Activated CD4-positive, alpha-beta memory T cell treated with anti-CD3 and anti-CD28 coated beads for 36 hours (primary cell): Measurements from ENCODE around the gene TMCC3. TPM values are rescaled to one million over a fixed set of nuclear protein-coding genes. Genes with fewer than 3 reads are reported as not detected.

Source experiments
- CTCF ChIA-PET: fragments of 350-600 bp; sonication (Branson Sonifier 250); formaldehyde crosslinking; loops from one replicate; lab custom pipeline; 2021; ENCODE audit warnings: antibody characterized with exemption, inconsistent platforms; lab: Charles Lee
- POLR2A ChIA-PET: fragments of 350-600 bp; sonication (Branson Sonifier 250); formaldehyde crosslinking; loops from one replicate; lab custom pipeline; 2021; ENCODE audit warnings: antibody characterized with exemption; lab: Charles Lee
- DNase-seq: peaks from one replicate; pipeline ENCODE4 v3.0.0-alpha.2; 2020
- H3K27ac Mint-ChIP-seq: one replicate; pipeline ENCODE4 v1.8.0; 2021; ENCODE audit warnings: mixed read lengths
- H3K27me3 Mint-ChIP-seq: one replicate; pipeline ENCODE4 v1.8.0; 2021; ENCODE audit warnings: mixed read lengths
- H3K36me3 Mint-ChIP-seq: one replicate; pipeline ENCODE4 v1.8.0; 2021; ENCODE audit warnings: mixed read lengths
- H3K4me1 Mint-ChIP-seq: one replicate; pipeline ENCODE4 v1.8.0; 2021; ENCODE audit warnings: low read depth, mixed read lengths
- H3K4me3 Mint-ChIP-seq: one replicate; pipeline ENCODE4 v1.8.0; 2021; ENCODE audit warnings: mild to moderate bottlenecking, mixed read lengths
- H3K9me3 Mint-ChIP-seq: one replicate; pipeline ENCODE4 v1.8.0; 2021; ENCODE audit warnings: mixed read lengths
- intact Hi-C: fragments of 100-400 bp; cut with micrococcal nuclease; formaldehyde crosslinking; loops from one replicate; pipeline ENCODE4 v1.15.1; 2023
- total RNA-seq, 2 experiments: library from RNA; stranded (reverse); gene quantifications; one replicate each; pipeline ENCODE4 v1.2.3, GENCODE V29; 2021

Gene TMCC3
- total RNA-seq, 2 experiments from 2014 or later: 0.36 to 0.43 TPM

DNA sequence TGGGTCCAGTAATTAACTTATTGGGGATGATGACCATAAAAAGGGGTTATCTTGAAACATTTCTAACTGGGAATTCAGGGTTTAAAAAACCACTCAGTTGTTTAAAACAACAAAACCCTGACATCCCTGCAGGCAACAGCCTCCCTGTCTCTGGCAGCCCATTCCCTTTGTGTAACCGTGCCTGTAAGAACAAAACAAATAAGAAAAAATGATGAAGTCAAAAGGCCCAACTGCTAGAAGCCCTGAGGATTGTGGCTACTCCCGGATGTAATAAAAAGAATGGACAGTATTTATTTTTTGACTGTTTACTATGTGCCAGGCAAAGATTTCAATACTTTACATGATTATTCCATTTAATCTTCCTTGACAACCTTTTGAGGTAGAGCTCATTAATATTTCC, 75.3 kb downstream of the TMCC3 start:
- H3K27me3 Mint-ChIP-seq: peaks cover 4% of the 10 kb centered on the region
- no peak overlapping the region for H3K27ac Mint-ChIP-seq
- ChIA-PET POLR2A (no interaction called here), CTCF (no interaction called here)
- intact Hi-C loops: no loop called here
- DNase-seq: no peak
- H3K4me3 Mint-ChIP-seq: no peak overlapping the region
- H3K4me1 Mint-ChIP-seq: no peaks in the 10 kb centered on the region
- H3K9me3 Mint-ChIP-seq: no peaks in the 10 kb centered on the region
- no peaks in the 10 kb centered on the region for H3K36me3 Mint-ChIP-seq

DNA sequence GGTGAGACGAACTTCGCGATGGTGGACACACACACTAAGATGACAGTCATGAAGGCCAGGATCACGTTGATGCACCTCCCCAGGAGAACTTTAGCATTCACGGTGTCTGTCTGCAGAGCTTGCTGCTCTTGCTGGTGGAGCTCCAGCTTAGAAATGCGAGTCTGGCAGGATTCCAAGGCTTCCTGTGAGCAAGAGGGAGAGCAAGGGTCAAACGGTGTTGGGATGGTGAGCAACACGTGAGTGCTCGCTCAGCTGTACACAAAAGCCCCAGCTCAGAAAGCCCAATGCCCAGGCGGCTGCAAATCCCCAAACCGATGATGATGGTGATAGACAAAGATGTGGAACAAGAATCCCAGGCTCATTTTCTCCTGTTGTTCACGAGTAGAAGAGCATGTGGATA, 78.8 kb downstream of the TMCC3 start:
- DNase-seq: no peak
- no peaks in the 10 kb centered on the region for H3K36me3 Mint-ChIP-seq
- ChIA-PET POLR2A (no interaction called here), CTCF (no interaction called here)
- no peak overlapping the region for H3K4me3 Mint-ChIP-seq
- H3K4me1 Mint-ChIP-seq: no peaks in the 10 kb centered on the region
- H3K27ac Mint-ChIP-seq: no peak overlapping the region
- H3K9me3 Mint-ChIP-seq: no peaks in the 10 kb centered on the region
- intact Hi-C loops: no loop called here
- H3K27me3 Mint-ChIP-seq: peaks cover 15% of the 10 kb centered on the region

DNA sequence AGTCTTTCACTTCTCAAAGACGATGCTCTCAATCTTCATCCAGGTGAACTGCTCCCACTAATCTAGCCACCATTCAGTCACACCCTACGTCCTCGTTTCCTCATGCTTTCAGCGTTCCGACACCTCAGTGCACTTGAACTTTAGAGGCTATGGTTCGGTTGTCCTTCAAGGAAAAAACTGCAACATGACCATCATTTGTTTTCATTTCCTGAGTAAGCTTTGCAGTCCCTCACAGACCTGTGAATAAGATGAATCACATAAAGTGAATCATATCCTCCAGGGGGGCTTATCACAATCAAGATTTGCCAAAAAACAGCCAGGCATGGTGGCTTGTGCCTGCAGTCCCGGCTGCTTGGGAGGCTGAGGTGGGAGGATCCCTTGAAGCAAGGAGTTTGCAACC, 80.2 kb downstream of the TMCC3 start:
- no peak for DNase-seq
- intact Hi-C loops: no loop called here
- H3K4me3 Mint-ChIP-seq: no peak overlapping the region
- no peaks in the 10 kb centered on the region for H3K4me1 Mint-ChIP-seq
- ChIA-PET CTCF (no interaction called here), POLR2A (no interaction called here)
- H3K36me3 Mint-ChIP-seq: no peaks in the 10 kb centered on the region
- H3K27ac Mint-ChIP-seq: no peak overlapping the region
- no peaks in the 10 kb centered on the region for H3K9me3 Mint-ChIP-seq
- peaks cover 18% of the 10 kb centered on the region for H3K27me3 Mint-ChIP-seq

DNA sequence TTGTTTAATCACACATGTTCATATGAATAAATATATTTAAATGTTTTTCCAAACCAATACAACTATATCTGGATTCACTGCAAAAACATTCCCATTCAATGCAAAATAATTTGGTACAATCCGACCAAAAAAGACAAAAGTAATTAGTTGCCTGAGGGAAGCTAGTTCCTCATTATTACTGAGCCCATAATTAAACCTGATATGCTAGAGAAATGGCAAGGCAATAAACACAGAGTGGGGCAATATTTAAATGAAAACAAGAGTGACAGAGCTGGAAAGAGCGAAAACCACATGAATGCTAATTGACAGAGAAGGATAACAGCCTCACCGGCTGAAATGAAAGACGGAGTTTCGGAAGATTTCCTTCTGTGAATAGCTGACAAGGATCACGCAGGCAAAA, 82.6 kb downstream of the TMCC3 start:
- POLR2A ChIA-PET: no interaction called here

DNA sequence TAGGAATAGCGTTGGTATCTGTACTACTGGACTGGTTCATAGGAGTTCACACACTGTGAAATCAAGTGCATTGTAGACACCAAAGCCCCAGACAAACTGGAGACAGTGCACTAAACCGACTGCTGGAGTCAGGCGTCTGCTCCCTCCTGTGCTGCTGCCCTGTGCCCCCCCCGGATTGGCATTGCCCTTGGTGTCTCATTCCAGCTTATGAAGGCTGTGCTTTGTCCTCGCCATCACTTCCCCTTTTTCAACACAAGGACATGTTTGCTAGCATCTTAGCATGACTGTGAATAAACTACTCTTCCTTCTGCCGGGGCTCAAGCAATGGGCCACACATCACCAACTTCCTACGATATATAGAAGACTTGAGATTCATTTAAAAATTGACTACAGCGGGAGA, 84.0 kb downstream of the TMCC3 start:
- H3K36me3 Mint-ChIP-seq: no peaks in the 10 kb centered on the region
- ChIA-PET CTCF (no interaction called here), POLR2A (no interaction called here)
- H3K27me3 Mint-ChIP-seq: peaks cover 23% of the 10 kb centered on the region
- H3K27ac Mint-ChIP-seq: no peak overlapping the region
- H3K9me3 Mint-ChIP-seq: no peaks in the 10 kb centered on the region
- DNase-seq: no peak
- intact Hi-C loops: no loop called here
- no peak overlapping the region for H3K4me3 Mint-ChIP-seq
- peaks cover 2% of the 10 kb centered on the region for H3K4me1 Mint-ChIP-seq

More for the DNA sequence above, 82.6 kb downstream of the TMCC3 start:
- no peak for DNase-seq
- Mint-ChIP-seq H3K27me3 (peaks cover 21% of the 10 kb centered on the region), H3K4me1 (no peaks in the 10 kb centered on the region), H3K27ac (no peak overlapping the region), H3K9me3 (no peaks in the 10 kb centered on the region), H3K36me3 (no peaks in the 10 kb centered on the region), H3K4me3 (no peak overlapping the region)
- intact Hi-C loops: no loop called here
- CTCF ChIA-PET: interaction anchor here (0.6 kb wide), 1 partner anchor 836 kb away, joined by 4 read pairs; no protein-coding TSS in a partner anchor

DNA sequence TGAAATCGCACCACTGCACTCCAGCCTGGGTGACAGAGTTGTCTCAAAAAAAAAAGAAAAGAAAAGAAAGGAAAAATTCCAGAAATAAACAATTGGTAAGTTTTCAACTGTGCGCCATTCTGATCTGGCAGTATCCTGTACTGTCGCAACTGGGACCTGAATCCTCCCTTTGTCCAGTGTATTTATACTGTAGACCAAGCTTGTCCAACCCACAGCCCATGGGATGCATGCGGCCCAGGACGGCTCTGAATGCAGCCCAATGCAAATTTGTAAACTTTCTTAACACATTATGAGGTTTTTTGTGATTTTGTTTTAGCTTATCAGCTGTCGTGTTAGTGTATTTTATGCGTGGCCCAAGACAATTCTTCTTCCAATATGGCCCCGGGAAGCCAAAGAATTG, 84.7 kb downstream of the TMCC3 start:
- Mint-ChIP-seq H3K4me1 (peaks cover 5% of the 10 kb centered on the region), H3K27me3 (peaks cover 24% of the 10 kb centered on the region), H3K9me3 (no peaks in the 10 kb centered on the region), H3K27ac (no peak overlapping the region), H3K4me3 (no peak overlapping the region), H3K36me3 (no peaks in the 10 kb centered on the region)
- POLR2A ChIA-PET: no interaction called here
- CTCF ChIA-PET: no interaction called here
- DNase-seq: no peak
- intact Hi-C loops: no loop called here

DNA sequence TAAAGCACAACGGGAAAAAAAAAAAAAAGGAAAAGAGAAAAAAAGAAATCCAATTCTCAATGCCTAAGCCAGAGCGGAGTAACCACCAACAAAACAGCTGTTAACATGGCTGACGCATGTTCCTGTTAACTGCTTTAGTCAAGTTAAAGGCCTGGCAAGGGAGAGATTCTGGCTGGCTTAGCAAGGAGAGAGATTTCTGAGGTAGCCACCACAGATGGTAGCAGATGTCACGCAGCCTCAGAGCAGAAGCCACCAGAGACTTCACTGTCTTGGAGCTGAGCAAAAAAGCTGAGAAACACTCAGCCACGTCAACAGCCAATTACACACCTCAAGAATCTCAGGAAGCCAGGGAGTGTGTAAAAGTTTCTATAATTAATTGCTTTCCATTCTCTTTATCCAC, 87.1 kb downstream of the TMCC3 start:
- intact Hi-C loops: no loop called here
- H3K4me1 Mint-ChIP-seq: peaks cover 5% of the 10 kb centered on the region
- peaks cover 34% of the 10 kb centered on the region for H3K27me3 Mint-ChIP-seq
- no peak overlapping the region for H3K4me3 Mint-ChIP-seq
- H3K36me3 Mint-ChIP-seq: no peaks in the 10 kb centered on the region
- no peaks in the 10 kb centered on the region for H3K9me3 Mint-ChIP-seq
- POLR2A ChIA-PET: no interaction called here
- CTCF ChIA-PET: no interaction called here
- no peak for DNase-seq
- H3K27ac Mint-ChIP-seq: no peak overlapping the region

DNA sequence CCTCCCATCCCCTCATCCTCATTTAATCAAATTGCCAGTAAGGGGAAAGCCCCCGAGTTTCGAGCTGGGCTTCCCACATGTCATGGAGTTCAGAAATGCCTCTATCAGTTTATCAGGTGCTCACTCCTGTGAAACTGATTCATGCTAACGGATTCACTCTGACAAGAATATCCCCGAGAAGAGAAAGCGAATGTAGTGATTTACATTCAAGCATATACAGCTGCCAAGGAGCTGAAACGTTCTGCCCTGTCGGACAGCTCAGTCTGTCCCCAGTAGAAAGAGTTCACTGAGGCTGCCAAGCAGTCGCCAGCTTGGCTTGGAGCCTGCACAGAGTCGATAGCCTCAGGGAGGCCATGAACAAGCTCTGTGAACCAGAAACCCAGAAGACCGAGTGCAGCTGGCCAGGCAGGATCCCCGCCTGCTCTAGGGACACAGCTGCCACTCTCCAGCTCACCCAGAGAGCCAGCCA, 88.4 kb downstream of the TMCC3 start:
- Mint-ChIP-seq H3K4me1 (peaks cover 5% of the 10 kb centered on the region), H3K36me3 (no peaks in the 10 kb centered on the region), H3K9me3 (no peaks in the 10 kb centered on the region), H3K27ac (no peak overlapping the region), H3K27me3 (peaks cover 33% of the 10 kb centered on the region), H3K4me3 (no peak overlapping the region)
- intact Hi-C loops: no loop called here
- ChIA-PET CTCF (interaction anchor here (1.3 kb wide), 1 partner anchor 17 kb away, joined by 3 read pairs; no protein-coding TSS in a partner anchor), POLR2A (no interaction called here)
- peak; percentile 13 for DNase-seq

DNA sequence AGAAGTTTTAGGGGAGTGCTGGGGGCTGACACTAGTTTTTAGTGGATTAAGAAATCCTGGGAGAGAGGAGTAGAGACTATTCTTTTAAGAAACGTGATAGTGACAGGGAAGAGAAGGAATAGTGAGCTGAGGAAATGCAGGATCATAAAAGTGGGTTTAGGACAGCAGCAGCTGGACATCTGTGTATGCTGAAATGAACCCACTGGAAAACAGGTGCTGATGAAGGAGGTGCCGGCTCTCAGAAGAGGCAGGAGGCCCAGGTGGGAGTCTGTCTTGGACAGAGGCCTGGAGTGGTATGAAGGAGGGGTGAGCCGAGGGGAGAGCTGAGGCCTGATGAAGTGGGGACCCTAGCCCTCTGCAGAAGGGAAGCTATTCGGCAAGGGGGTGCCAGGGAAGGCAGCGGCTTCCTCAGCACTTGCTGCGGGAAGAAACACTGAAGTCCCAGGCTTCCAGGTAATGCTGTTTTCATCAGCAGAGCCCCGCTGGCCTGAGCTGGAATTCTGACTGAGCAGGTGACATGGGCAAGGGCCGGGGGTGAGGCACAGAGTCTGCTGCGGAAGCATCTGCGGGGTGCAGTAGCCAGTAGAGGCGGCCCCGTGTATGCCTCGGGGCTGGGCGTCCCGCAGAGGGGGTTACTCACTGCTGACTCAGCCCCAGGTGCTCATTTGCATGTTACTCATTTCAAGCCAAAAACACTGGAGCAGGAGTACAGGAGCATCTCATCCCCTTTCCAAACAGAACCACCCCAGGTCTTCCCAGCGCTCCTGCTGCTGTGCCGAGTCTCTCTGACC, 89.7 kb downstream of the TMCC3 start:
- Mint-ChIP-seq H3K4me3 (no peak overlapping the region), H3K4me1 (peaks cover 5% of the 10 kb centered on the region), H3K36me3 (no peaks in the 10 kb centered on the region), H3K27ac (no peak overlapping the region), H3K9me3 (no peaks in the 10 kb centered on the region), H3K27me3 (peaks cover 30% of the 10 kb centered on the region)
- DNase-seq: peak; percentile 43
- intact Hi-C loops: no loop called here
- POLR2A ChIA-PET: no interaction called here
- CTCF ChIA-PET: no interaction called here

DNA sequence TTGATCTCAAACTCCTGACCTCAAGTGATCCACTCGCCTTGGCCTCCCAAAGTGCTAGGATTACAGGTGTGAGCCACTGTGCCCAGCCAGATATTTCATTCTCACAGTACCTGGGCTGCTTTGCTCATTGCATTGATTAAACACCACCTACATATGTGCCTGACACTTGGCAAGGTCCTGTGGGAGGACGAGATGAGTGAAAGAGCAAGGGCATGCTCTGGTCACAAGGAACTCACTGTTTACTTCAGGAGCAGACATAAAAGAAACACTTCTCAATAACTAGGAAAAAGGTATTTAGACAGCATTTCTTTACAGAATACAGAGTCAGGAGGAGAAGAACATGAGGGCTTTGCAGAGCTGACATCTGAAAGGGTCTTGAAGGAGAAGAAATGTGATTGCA, 91.7 kb downstream of the TMCC3 start:
- CTCF ChIA-PET: no interaction called here
- Mint-ChIP-seq H3K27ac (no peak overlapping the region), H3K4me3 (no peak overlapping the region), H3K27me3 (peaks cover 26% of the 10 kb centered on the region), H3K36me3 (no peaks in the 10 kb centered on the region), H3K4me1 (peaks cover 5% of the 10 kb centered on the region), H3K9me3 (no peaks in the 10 kb centered on the region)
- POLR2A ChIA-PET: interaction anchor here (0.6 kb wide), 1 partner anchor 314 kb away, joined by 4 read pairs; no protein-coding TSS in a partner anchor
- no peak for DNase-seq
- intact Hi-C loops: no loop called here

DNA sequence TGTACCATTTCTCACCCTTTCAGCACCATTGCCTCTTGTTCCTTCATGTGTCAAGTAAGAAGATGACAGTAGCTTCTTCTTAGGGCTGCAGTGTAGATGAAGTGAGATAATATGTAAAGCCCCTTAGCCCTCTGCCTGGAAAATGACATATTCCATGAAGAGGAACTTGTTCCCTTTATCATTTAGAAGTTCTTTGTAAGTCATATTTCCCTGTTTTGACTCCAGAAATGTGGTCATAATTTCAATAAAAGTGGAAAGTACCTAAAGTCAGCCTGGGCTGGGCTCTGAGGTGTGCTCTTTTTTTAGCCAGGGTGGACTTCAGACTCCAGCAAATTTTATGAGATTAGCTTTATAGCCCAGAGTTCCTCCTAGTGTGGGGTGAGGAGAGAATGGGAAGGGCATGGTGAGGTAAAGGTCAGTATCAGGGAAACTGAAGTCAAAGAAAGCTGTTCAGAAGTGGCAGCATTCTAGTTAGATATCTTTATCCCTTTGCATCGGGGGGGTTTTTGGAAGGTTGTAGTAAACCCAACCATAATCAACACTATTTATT, 92.5 kb downstream of the TMCC3 start:
- Mint-ChIP-seq H3K9me3 (no peaks in the 10 kb centered on the region), H3K36me3 (no peaks in the 10 kb centered on the region), H3K27me3 (peaks cover 24% of the 10 kb centered on the region), H3K4me1 (peaks cover 5% of the 10 kb centered on the region), H3K4me3 (no peak overlapping the region), H3K27ac (no peak overlapping the region)
- ChIA-PET POLR2A (no interaction called here), CTCF (no interaction called here)
- intact Hi-C loops: no loop called here
- DNase-seq: no peak

DNA sequence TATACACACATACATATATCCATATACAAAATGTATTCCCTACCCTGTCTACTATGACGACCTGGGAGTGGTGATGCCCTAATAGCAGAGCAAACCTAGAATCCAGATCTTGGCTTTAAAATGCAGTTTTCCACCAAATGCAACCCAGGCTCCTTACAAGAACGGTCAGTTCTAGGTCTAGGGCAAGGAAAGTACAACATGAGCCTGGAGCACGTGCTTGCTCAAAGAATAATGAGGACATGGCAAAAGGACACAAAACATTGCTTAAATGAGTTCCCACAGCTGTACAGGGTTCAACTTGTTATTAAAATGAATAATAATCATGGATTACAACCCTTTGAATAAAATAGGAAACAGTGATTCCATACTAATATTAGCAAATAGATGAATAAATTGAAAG, 94.7 kb downstream of the TMCC3 start:
- Mint-ChIP-seq H3K36me3 (no peaks in the 10 kb centered on the region), H3K27me3 (peaks cover 19% of the 10 kb centered on the region), H3K4me1 (no peaks in the 10 kb centered on the region), H3K4me3 (no peak overlapping the region), H3K9me3 (no peaks in the 10 kb centered on the region), H3K27ac (no peak overlapping the region)
- ChIA-PET POLR2A (no interaction called here), CTCF (no interaction called here)
- intact Hi-C loops: no loop called here
- no peak for DNase-seq

DNA sequence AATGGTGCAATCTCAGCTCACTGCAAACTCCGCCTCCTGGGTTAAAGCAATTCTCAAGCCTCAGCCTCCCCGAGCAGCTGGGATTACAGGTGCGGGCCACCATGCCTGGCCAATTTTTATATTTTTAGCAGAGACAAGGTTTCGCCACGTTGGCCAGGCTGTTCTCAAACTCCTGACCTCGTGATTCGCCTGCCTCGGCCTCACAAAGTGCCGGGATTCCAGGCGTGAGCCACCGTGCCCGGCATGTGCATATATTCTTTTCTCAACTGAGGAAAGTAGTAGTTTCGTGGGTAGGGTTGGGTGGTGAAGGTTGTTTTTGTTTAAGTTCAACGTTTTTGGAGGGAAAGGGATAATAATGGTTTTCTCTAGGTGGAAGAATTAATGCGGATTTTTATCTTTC, 96.5 kb downstream of the TMCC3 start:
- no peak for DNase-seq
- CTCF ChIA-PET: no interaction called here
- H3K27ac Mint-ChIP-seq: no peak overlapping the region
- H3K4me3 Mint-ChIP-seq: no peak overlapping the region
- POLR2A ChIA-PET: no interaction called here
- peaks cover 9% of the 10 kb centered on the region for H3K27me3 Mint-ChIP-seq
- no peaks in the 10 kb centered on the region for H3K36me3 Mint-ChIP-seq
- intact Hi-C loops: no loop called here
- no peaks in the 10 kb centered on the region for H3K4me1 Mint-ChIP-seq
- H3K9me3 Mint-ChIP-seq: no peaks in the 10 kb centered on the region
